ENCODE data around the gene CHSY1. TPM values are rescaled to one million over a fixed set of nuclear protein-coding genes. Genes with fewer than 3 reads are reported as not detected.

The CHSY1 gene
- total and polyA plus RNA-seq, 10 of the 15 experiments (the other 5 are each of a cell fraction or from before 2014, with no cell fraction given) = 1.4 to 31.2 (median 10.5) TPM

DNA sequence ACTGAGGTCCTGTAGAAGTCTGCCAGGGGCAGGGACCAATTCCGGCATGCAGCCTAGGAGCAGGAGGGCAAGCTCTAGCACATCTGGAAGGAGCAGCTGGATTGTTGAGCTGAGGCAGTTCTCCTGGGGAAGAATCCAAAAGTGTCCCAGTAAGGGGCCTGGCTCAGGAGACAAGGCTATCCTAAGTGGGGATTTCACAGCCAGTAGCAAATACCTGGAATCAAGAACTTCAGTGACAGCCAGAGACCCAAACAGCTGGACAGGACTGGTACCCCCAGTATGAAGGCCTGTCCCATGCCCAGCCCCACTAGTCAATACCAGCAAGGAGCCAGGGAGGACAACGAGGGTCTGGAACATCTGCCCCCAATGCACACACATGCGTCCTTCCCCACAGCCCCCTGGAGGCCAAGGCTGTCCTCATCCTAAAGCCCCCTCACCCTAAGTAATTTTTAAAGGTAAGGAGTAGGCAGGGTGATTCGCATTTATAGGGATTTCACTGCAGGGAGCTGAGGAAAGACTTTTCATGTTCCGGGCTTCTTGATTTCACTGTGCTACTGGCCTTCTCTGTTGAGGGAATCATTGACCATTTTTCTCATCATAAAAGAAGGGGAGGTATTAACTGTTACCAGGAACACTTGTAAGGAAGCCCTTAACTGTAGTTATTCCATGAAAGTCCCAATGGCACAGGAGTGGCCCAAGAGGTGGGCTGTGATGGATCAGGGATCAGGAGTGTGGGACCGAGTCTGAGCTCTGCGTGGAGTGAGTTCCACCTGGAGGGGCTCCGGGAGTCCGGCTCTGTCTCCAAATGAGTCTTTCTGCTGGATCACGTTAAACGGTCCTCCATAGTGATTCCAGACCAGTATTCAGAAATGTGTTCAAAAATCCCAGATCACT, 2.6 kb upstream of the CHSY1 start:
- H3K27me3 ChIP-seq (replicated peaks in 1 of 2; ENCODE audit: control insufficient read depth in 2 of 2, insufficient read depth in 2 of 2, low read length in 1 of 2) = no peaks in the 10 kb centered on the region
- FAIRE-seq (no peak), DNase-seq (ENCODE audit: low read depth, low spot score) (no peak), ATAC-seq (no peak)
- no peak overlapping the region for H2AFZ ChIP-seq (ENCODE audit: control insufficient read depth, low read depth, low read length)
- no peak overlapping the region for H3K9ac ChIP-seq (ENCODE audit: control insufficient read depth, insufficient read depth, low read length)
- ChIA-PET CTCF (interaction anchor here (0.9 to 6.5 kb wide), 9 partner anchors 8 to 246 kb away, joined by 3 to 126 read pairs (median 34); no protein-coding TSS in a partner anchor), RAD21 (ENCODE audit: unreplicated experiment) (interaction anchor here (0.9 to 5.5 kb wide), 2 partner anchors 19 to 166 kb away, joined by 3 to 69 read pairs; no protein-coding TSS in a partner anchor), SMC1A (ENCODE audit: uncharacterized antibody, unreplicated experiment) (interaction anchor here (1.5 to 4.5 kb wide), 6 partner anchors 11 to 239 kb away, joined by 4 to 38 read pairs (median 8); no protein-coding TSS in a partner anchor), POLR2A (interaction anchor here (0.6 to 0.9 kb wide), 2 partner anchors 111 to 162 kb away, joined by 3 to 5 read pairs; no protein-coding TSS in a partner anchor)
- no peaks in the 10 kb centered on the region for H4K20me1 ChIP-seq (ENCODE audit: control insufficient read depth, insufficient read depth)
- in situ Hi-C loops (cut with MboI) = no loop called here
- 68% methylated on average over 11 of the region's 11 CpGs for WGBS (ENCODE audit: insufficient coverage, insufficient replicate concordance, low lambda C conversion rate, missing lambda C conversion rate)
- intact Hi-C loops (cut with micrococcal nuclease; ENCODE audit: unreplicated experiment) = loop anchor here (5.0 kb wide), 1 partner anchor 337 kb away; the partner anchor contains the start of gene LRRK1
- no peak overlapping the region for H3K4me2 ChIP-seq (ENCODE audit: control insufficient read depth, insufficient read depth)
- no peaks in the 10 kb centered on the region for H3K36me3 ChIP-seq (ENCODE audit: control insufficient read depth in 2 of 2, insufficient read depth in 2 of 2, low read length in 1 of 2)
- TF ChIP-seq SIX5 (IDR thresholded peaks at IDR 0.05; ENCODE audit: low read depth, low read length, severe bottlenecking) = no peak
- no peak for TF ChIP-seq RELA (IDR thresholded peaks at IDR 0.05; ENCODE audit: borderline replicate concordance, partially characterized antibody)
- TF ChIP-seq, protein P1, sequence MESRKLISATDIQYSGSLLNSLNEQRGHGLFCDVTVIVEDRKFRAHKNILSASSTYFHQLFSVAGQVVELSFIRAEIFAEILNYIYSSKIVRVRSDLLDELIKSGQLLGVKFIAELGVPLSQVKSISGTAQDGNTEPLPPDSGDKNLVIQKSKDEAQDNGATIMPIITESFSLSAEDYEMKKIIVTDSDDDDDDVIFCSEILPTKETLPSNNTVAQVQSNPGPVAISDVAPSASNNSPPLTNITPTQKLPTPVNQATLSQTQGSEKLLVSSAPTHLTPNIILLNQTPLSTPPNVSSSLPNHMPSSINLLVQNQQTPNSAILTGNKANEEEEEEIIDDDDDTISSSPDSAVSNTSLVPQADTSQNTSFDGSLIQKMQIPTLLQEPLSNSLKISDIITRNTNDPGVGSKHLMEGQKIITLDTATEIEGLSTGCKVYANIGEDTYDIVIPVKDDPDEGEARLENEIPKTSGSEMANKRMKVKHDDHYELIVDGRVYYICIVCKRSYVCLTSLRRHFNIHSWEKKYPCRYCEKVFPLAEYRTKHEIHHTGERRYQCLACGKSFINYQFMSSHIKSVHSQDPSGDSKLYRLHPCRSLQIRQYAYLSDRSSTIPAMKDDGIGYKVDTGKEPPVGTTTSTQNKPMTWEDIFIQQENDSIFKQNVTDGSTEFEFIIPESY (IDR thresholded peaks at IDR 0.05) = no peak
- no peak for TF ChIP-seq ATF7 (IDR thresholded peaks at IDR 0.05; ENCODE audit: low read depth)
- no peak for TF ChIP-seq PAX5 (IDR thresholded peaks at IDR 0.05; ENCODE audit: borderline replicate concordance, low read depth, low read length)
- TF ChIP-seq HDAC6 (IDR thresholded peaks at IDR 0.05; ENCODE audit: unreplicated experiment) = no peak
- no peak for TF ChIP-seq PAX8 (IDR thresholded peaks at IDR 0.05)
- TF ChIP-seq, protein P2, sequence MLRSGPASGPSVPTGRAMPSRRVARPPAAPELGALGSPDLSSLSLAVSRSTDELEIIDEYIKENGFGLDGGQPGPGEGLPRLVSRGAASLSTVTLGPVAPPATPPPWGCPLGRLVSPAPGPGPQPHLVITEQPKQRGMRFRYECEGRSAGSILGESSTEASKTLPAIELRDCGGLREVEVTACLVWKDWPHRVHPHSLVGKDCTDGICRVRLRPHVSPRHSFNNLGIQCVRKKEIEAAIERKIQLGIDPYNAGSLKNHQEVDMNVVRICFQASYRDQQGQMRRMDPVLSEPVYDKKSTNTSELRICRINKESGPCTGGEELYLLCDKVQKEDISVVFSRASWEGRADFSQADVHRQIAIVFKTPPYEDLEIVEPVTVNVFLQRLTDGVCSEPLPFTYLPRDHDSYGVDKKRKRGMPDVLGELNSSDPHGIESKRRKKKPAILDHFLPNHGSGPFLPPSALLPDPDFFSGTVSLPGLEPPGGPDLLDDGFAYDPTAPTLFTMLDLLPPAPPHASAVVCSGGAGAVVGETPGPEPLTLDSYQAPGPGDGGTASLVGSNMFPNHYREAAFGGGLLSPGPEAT (IDR thresholded peaks at IDR 0.05; ENCODE audit: low read depth) = no peak
- no peak for TF ChIP-seq POLR2AphosphoS5 (IDR thresholded peaks at IDR 0.05; ENCODE audit: low read length)
- TF ChIP-seq, protein P3, sequence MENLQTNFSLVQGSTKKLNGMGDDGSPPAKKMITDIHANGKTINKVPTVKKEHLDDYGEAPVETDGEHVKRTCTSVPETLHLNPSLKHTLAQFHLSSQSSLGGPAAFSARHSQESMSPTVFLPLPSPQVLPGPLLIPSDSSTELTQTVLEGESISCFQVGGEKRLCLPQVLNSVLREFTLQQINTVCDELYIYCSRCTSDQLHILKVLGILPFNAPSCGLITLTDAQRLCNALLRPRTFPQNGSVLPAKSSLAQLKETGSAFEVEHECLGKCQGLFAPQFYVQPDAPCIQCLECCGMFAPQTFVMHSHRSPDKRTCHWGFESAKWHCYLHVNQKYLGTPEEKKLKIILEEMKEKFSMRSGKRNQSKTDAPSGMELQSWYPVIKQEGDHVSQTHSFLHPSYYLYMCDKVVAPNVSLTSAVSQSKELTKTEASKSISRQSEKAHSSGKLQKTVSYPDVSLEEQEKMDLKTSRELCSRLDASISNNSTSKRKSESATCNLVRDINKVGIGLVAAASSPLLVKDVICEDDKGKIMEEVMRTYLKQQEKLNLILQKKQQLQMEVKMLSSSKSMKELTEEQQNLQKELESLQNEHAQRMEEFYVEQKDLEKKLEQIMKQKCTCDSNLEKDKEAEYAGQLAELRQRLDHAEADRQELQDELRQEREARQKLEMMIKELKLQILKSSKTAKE (IDR thresholded peaks at IDR 0.05; ENCODE audit: low read depth, poor library complexity, severe bottlenecking) = no peak
- TF ChIP-seq TCF7 (IDR thresholded peaks at IDR 0.05; ENCODE audit: borderline replicate concordance) = no peak
- H3K79me2 ChIP-seq (ENCODE audit: control insufficient read depth, insufficient read depth, low read length) = peaks cover 18% of the 10 kb centered on the region
- H3K4me3 ChIP-seq = no peak overlapping the region
- no peaks in the 10 kb centered on the region for H3K9me3 ChIP-seq (replicated peaks; ENCODE audit: control insufficient read depth, insufficient read depth, low read length)
- no peak overlapping the region for H3K27ac ChIP-seq (ENCODE audit: control insufficient read depth, insufficient read depth)
- no TSS peak for BruUV-seq (replicated peaks)
- H3K4me1 ChIP-seq (ENCODE audit: control insufficient read depth, insufficient read depth, low read length) = peaks cover 6% of the 10 kb centered on the region

All from GM12878 (cell line).